Vagina (tissue), 2 donors: ENCODE measurements around the gene PCARE. TPM values are rescaled to one million over a fixed set of nuclear protein-coding genes. Genes with fewer than 3 reads are reported as not detected.
A peak's percentile ranks its signal among the peaks of the same experiment; 100 is the strongest.

Source experiments
- DNase-seq, 2 donors: peaks; one replicate each; pipeline ENCODE4 v3.0.0-alpha.2; 2017; ENCODE audit errors: extremely low spot score in 2 of 2
- H3K27ac ChIP-seq: fragments of 200-600 bp; sonication (generic); one replicate; pipeline ENCODE4 v1.5.1; 2019
- H3K27me3 ChIP-seq: fragments of 200-600 bp; sonication (generic); one replicate; pipeline ENCODE4 v1.5.1; 2019
- H3K36me3 ChIP-seq, 2 donors: fragments of 200-600 bp; sonication (generic); one replicate each; pipeline ENCODE4 v1.5.1; 2017 to 2019
- H3K4me1 ChIP-seq: fragments of 200-600 bp; sonication (generic); one replicate; pipeline ENCODE4 v1.5.1; 2019
- H3K4me3 ChIP-seq, 2 donors: fragments of 200-600 bp; sonication (generic); 1 replicate in 1 of 2; 2 replicates in 1 of 2; pipeline ENCODE4 v1.5.1; 2016 to 2019
- H3K9me3 ChIP-seq: fragments of 200-600 bp; sonication (generic); one replicate; pipeline ENCODE4 v1.5.1; 2019
- POLR2A ChIP-seq, 2 donors: fragments of 450-650 bp; IDR thresholded peaks; one replicate each; pipeline ENCODE4 v1.6.1; 2017; ENCODE audit warnings: antibody characterized with exemption in 2 of 2, mild to moderate bottlenecking in 2 of 2, moderate library complexity in 2 of 2
- POLR2AphosphoS5 ChIP-seq, 2 donors: sonication (generic); formaldehyde crosslinking; IDR thresholded peaks; one replicate each; pipeline ENCODE4 v1.9.0; 2017; ENCODE audit warnings: antibody characterized with exemption in 2 of 2, mild to moderate bottlenecking in 2 of 2, low read depth in 1 of 2; ENCODE audit not compliant: insufficient read depth in 1 of 2
- intact Hi-C: fragments of 100-400 bp; cut with DNase I; formaldehyde crosslinking; loops from one replicate; pipeline ENCODE4 v1.15.1; 2023
- total RNA-seq: library from RNA; depleted of rRNA; stranded (reverse); fragments of >200 nt; gene quantifications from one replicate; pipeline ENCODE4 v1.2.3, GENCODE V29; 2016
- TF ChIP-seq, protein P1 (sequence below), 3 experiments: fragments of 450-650 bp in 2 of 3; fragments of 200-600 bp in 1 of 3; sonication (generic) in 1 of 3; IDR thresholded peaks; one replicate each; pipeline ENCODE4 v1.5.1; 2017 to 2019; ENCODE audit warnings: antibody characterized with exemption in 3 of 3, mild to moderate bottlenecking in 2 of 3, moderate library complexity in 2 of 3

Gene PCARE
- total RNA-seq, 1 donor from 2014 or later, result not detected

DNA sequence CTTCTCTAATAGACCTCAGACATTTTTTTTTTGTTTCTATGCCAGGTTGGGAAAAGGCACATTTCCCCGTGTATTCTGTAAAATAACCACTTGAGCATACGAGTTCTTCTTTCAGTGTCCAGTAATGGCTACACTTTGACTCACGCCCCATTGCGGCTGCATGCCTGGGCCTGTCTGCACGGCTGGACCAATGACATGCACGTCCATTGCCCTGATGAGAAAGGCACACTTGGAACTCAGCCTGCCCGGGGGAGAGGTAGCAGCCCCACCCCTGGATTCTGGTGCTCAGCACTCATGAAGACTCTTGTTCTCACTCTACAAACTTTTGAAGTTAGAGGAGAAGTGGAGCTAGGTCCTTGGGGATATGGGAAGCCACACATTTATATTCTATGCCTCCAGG lies 5.8 kb downstream of the PCARE start:
- peak; percentile 40 to 62 for DNase-seq
- Histone ChIP-seq H3K27me3 (no peaks in the 10 kb centered on the region), H3K4me1 (peaks cover 46% of the 10 kb centered on the region), H3K27ac (no peak overlapping the region), H3K9me3 (no peaks in the 10 kb centered on the region), H3K4me3 (no peak overlapping the region), H3K36me3 (no peaks in the 10 kb centered on the region)
- no peak for TF ChIP-seq POLR2AphosphoS5 (IDR thresholded peaks at IDR 0.05; ENCODE audit: insufficient read depth in 1 of 2, low read depth in 1 of 2)
- TF ChIP-seq POLR2A (IDR thresholded peaks at IDR 0.05), result no peak
- TF ChIP-seq, protein P1, sequence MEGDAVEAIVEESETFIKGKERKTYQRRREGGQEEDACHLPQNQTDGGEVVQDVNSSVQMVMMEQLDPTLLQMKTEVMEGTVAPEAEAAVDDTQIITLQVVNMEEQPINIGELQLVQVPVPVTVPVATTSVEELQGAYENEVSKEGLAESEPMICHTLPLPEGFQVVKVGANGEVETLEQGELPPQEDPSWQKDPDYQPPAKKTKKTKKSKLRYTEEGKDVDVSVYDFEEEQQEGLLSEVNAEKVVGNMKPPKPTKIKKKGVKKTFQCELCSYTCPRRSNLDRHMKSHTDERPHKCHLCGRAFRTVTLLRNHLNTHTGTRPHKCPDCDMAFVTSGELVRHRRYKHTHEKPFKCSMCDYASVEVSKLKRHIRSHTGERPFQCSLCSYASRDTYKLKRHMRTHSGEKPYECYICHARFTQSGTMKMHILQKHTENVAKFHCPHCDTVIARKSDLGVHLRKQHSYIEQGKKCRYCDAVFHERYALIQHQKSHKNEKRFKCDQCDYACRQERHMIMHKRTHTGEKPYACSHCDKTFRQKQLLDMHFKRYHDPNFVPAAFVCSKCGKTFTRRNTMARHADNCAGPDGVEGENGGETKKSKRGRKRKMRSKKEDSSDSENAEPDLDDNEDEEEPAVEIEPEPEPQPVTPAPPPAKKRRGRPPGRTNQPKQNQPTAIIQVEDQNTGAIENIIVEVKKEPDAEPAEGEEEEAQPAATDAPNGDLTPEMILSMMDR (IDR thresholded peaks at IDR 0.05), result no peak
- intact Hi-C loops, result no loop called here

DNA sequence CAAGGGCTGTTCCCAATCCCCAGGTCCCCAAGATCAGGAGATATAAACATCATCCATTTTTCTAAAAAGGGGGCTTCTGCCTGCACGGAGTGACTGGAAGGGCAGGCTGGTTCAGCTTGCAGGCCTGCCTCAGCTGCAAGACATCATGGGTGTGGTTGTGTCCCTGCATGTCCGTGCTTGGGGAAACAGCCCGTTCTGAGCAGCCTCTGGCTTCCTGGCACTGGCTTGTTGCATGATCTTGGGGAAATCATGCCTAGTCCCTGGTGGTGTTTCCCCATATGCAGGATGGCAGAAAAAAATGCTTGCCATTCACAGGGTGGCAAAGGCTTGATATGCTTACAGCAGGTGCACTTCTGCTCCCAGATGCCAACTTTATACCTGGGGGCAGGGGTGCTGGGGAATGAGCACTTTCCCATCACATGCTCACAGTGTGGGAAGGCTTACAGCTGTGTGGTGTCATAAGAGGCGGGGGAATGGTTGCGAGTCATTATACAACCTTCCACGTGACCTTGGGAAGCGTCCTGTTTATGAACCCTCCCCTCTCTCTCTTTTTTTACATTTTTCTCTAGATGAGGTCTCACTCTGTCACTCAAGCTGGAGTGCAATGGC lies 7.2 kb downstream of the PCARE start:
- peaks cover 58% of the 10 kb centered on the region for H3K4me1 ChIP-seq
- no peak overlapping the region for H3K4me3 ChIP-seq
- intact Hi-C loops, result no loop called here
- H3K9me3 ChIP-seq, result no peaks in the 10 kb centered on the region
- DNase-seq, result peak; percentile 87 to 95
- H3K36me3 ChIP-seq, result no peaks in the 10 kb centered on the region
- H3K27me3 ChIP-seq, result no peaks in the 10 kb centered on the region
- H3K27ac ChIP-seq, result no peak overlapping the region
- no peak for TF ChIP-seq POLR2AphosphoS5 (IDR thresholded peaks at IDR 0.05; ENCODE audit: insufficient read depth in 1 of 2, low read depth in 1 of 2)
- TF ChIP-seq, protein P1 (IDR thresholded peaks at IDR 0.05), result no peak
- no peak for TF ChIP-seq POLR2A (IDR thresholded peaks at IDR 0.05)

DNA sequence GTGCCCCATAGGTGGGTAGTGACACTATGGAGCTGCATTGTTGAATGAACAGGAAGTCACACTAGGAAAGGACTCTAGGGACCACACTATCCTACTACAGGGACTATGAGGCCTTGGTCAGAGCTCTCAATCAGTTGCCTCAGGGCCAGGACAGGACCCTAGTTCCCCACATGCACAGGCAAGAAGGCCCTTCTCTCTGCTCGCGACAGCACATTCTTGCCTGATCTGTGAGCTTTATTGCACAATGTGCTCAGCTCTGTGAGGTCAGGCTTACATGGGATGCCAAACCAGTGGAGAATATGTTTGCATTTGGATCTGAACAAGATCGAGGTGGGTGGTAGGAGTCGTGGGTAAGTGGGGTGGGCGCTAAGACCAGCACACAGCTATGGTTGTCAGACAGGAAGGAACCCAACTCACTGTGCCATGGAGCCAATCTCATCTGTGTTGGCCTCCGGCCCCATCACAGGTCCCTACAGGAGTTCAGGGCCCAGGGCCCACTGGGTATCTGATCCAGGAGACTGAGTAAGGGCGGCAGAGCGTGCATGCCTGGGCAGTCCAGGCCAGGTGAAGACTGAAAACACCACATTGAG lies 8.0 kb downstream of the PCARE start:
- H3K9me3 ChIP-seq, result no peaks in the 10 kb centered on the region
- TF ChIP-seq POLR2AphosphoS5 (IDR thresholded peaks at IDR 0.05; ENCODE audit: insufficient read depth in 1 of 2, low read depth in 1 of 2) (no peak), POLR2A (IDR thresholded peaks at IDR 0.05) (no peak)
- TF ChIP-seq, protein P1 (IDR thresholded peaks at IDR 0.05), result no peak
- intact Hi-C loops, result no loop called here
- no peak overlapping the region for H3K4me3 ChIP-seq
- no peaks in the 10 kb centered on the region for H3K36me3 ChIP-seq
- no peaks in the 10 kb centered on the region for H3K27me3 ChIP-seq
- H3K4me1 ChIP-seq, result peaks cover 58% of the 10 kb centered on the region
- H3K27ac ChIP-seq, result peak overlapping the region; percentile 69
- DNase-seq, result peak; percentile 86 to 95

DNA sequence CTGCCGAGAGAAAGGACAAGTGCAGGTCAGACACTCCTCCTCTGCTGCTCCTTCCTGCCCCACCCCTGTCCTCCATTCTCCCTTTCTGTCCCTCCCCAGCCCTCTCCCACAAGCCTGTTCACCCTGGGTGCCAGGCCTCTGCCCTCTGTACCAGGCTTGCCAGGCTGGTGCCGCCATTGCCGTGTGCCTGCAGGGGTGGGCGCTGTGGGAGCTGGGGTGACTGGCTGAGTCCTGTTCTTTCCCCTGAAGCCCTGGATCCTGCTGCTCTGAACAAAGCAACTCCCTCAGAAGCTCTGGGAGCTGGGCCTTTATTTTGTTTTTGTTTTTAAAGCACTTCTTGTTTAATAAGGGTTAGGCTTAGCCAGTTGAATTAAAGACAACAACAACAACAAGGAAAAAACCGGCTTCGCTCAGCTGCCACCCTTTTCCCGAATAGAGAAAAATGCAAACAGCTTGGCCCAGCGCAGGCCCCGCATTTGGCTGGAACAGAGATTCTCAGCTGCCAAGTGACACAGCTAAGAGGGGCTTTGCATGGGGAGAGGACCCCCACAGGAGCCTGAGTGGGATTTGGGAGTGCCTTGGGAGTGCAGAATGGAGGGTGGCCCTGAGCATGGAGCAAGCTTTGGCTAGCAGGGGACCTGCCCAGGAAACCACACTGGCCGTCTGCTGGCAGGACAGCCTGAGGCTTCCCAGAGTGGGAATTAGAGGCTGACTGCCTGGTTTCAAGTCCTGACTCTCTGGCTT lies 9.1 kb downstream of the PCARE start:
- H3K27me3 ChIP-seq, result no peaks in the 10 kb centered on the region
- no peaks in the 10 kb centered on the region for H3K36me3 ChIP-seq
- peak; percentile 71 to 84 for DNase-seq
- H3K4me1 ChIP-seq, result peaks cover 58% of the 10 kb centered on the region
- no peaks in the 10 kb centered on the region for H3K9me3 ChIP-seq
- TF ChIP-seq, protein P1 (IDR thresholded peaks at IDR 0.05), result no peak
- TF ChIP-seq POLR2A (IDR thresholded peaks at IDR 0.05) (no peak), POLR2AphosphoS5 (IDR thresholded peaks at IDR 0.05; ENCODE audit: insufficient read depth in 1 of 2, low read depth in 1 of 2) (no peak)
- no peak overlapping the region for H3K4me3 ChIP-seq
- peak overlapping the region; percentile 69 for H3K27ac ChIP-seq
- intact Hi-C loops, result no loop called here

- Histone ChIP-seq H3K36me3 (no peaks in the 10 kb centered on the region), H3K27ac (peak overlapping the region; percentile 69), H3K9me3 (no peaks in the 10 kb centered on the region), H3K4me3 (no peak overlapping the region), H3K27me3 (no peaks in the 10 kb centered on the region), H3K4me1 (peaks cover 58% of the 10 kb centered on the region)
- intact Hi-C loops, result no loop called here
- TF ChIP-seq POLR2A (IDR thresholded peaks at IDR 0.05) (no peak), POLR2AphosphoS5 (IDR thresholded peaks at IDR 0.05; ENCODE audit: insufficient read depth in 1 of 2, low read depth in 1 of 2) (no peak)
- TF ChIP-seq, protein P1 (IDR thresholded peaks at IDR 0.05), result no peak
- peak; percentile 71 to 79 for DNase-seq
These were observed 9.6 kb downstream of the PCARE start for GRCh38 chr2:29064746-29065067.
